ENCODE data around the gene ST6GALNAC4. TPM values are rescaled to one million over a fixed set of nuclear protein-coding genes. Genes with fewer than 3 reads are reported as not detected.
A peak's percentile ranks its signal among the peaks of the same experiment; 100 is the strongest.

ST6GALNAC4 gene
- total RNA-seq, 4 donors from 2014 or later, result 25.2 to 49.7 (median 31.7) TPM

- Histone ChIP-seq H3K9me3 (no peaks in the 10 kb centered on the region), H3K4me3 (no peak overlapping the region), H3K36me3 (peaks cover 0 to 54% of the 10 kb centered on the region in 2 donors), H3K27me3 (no peaks in the 10 kb centered on the region), H3K27ac (peak overlapping the region in 3 of 4 donors; percentile 31 to 45 (median 40)), H3K4me1 (peaks cover 0 to 24% (median 3%) of the 10 kb centered on the region in 3 donors)
- no peak for ATAC-seq
- TF ChIP-seq POLR2A (IDR thresholded peaks at IDR 0.05) (no peak), POLR2AphosphoS5 (IDR thresholded peaks at IDR 0.05) (no peak), EP300 (IDR thresholded peaks at IDR 0.05) (no peak)
- TF ChIP-seq, protein P1, sequence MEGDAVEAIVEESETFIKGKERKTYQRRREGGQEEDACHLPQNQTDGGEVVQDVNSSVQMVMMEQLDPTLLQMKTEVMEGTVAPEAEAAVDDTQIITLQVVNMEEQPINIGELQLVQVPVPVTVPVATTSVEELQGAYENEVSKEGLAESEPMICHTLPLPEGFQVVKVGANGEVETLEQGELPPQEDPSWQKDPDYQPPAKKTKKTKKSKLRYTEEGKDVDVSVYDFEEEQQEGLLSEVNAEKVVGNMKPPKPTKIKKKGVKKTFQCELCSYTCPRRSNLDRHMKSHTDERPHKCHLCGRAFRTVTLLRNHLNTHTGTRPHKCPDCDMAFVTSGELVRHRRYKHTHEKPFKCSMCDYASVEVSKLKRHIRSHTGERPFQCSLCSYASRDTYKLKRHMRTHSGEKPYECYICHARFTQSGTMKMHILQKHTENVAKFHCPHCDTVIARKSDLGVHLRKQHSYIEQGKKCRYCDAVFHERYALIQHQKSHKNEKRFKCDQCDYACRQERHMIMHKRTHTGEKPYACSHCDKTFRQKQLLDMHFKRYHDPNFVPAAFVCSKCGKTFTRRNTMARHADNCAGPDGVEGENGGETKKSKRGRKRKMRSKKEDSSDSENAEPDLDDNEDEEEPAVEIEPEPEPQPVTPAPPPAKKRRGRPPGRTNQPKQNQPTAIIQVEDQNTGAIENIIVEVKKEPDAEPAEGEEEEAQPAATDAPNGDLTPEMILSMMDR (IDR thresholded peaks at IDR 0.05), result no peak
- 64 to 72% methylated on average over 2 to 11 of the region's 30 CpGs for WGBS, 2 donors (ENCODE audit: low coverage in 1 of 2)
These were observed 49.2 kb downstream of the ST6GALNAC4 start for GRCh38 chr9:127867356-127868277.

DNA sequence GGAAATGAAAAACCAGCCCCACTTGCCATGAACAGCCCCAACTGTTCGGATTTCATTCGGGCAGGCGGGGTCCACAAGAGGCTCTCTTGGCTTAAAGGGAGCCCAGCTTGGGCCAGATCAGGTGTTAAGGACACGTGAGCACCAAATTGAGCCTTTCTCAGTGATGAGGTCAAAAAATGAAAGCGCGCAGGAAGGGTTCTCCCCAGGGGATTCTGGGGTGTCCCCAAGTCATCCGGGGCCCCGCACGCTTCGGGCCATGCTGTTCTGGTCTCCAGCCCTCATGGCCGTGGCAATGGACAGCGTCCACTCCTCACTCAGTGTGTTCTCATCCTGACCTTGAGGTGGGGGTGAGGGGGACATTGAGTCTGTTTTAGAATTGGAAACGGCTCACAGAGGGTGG is 50.3 kb downstream of the ST6GALNAC4 start:
- no peak for TF ChIP-seq POLR2A (IDR thresholded peaks at IDR 0.05)
- TF ChIP-seq EP300 (IDR thresholded peaks at IDR 0.05), result no peak
- TF ChIP-seq, protein P1 (IDR thresholded peaks at IDR 0.05), result no peak
- no peak for TF ChIP-seq POLR2AphosphoS5 (IDR thresholded peaks at IDR 0.05)
- peaks cover 0 to 43% of the 10 kb centered on the region in 2 donors for H3K36me3 ChIP-seq
- no peak overlapping the region for H3K27ac ChIP-seq
- no peak overlapping the region for H3K4me3 ChIP-seq
- H3K27me3 ChIP-seq, result no peaks in the 10 kb centered on the region
- peaks cover 0 to 35% (median 8%) of the 10 kb centered on the region in 3 donors for H3K4me1 ChIP-seq
- H3K9me3 ChIP-seq, result no peaks in the 10 kb centered on the region
- no peak for ATAC-seq
- 89 to 90% methylated on average over 3 to 13 of the region's 13 CpGs for WGBS, 2 donors (ENCODE audit: low coverage in 1 of 2)

- 71 to 72% methylated on average over 14 to 18 of the region's 19 CpGs for whole genome bisulfite sequencing, 2 donors (ENCODE audit: low coverage in 1 of 2)
- no peak for ATAC-seq
- TF ChIP-seq, protein P1 (IDR thresholded peaks at IDR 0.05), result no peak
- TF ChIP-seq POLR2AphosphoS5 (IDR thresholded peaks at IDR 0.05) (no peak), POLR2A (IDR thresholded peaks at IDR 0.05) (no peak), EP300 (IDR thresholded peaks at IDR 0.05) (no peak)
These were observed 51.0 kb downstream of the ST6GALNAC4 start for GRCh38 chr9:127865645-127866464.

DNA sequence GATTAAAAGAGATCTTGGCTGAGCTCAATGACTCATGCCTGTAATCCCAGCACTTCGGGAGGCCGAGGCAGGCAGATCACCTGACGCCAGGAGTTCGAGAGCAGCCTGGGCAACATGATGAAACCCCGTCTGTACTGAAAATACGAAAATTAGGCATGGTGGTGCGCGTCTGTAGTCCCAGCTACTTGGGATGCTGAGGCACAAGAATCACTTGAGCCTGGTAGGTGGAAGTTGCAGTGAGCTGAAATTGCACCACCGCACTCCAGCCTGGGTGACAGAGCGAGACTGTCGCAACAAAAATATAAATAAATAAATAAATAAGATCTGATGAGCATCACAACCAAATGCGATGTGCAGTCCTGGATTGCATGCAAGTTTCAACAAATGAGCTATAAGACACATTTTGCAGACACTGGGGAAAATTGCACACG is 53.6 kb downstream of the ST6GALNAC4 start:
- TF ChIP-seq, protein P1 (IDR thresholded peaks at IDR 0.05), result no peak
- TF ChIP-seq POLR2AphosphoS5 (IDR thresholded peaks at IDR 0.05), result no peak
- ATAC-seq, result no peak
- Histone ChIP-seq H3K4me3 (no peak overlapping the region), H3K9me3 (no peaks in the 10 kb centered on the region), H3K27ac (peak overlapping the region in 3 of 4 donors; percentile 61 to 71 (median 68)), H3K27me3 (no peaks in the 10 kb centered on the region), H3K4me1 (peaks cover 0 to 51% (median 8%) of the 10 kb centered on the region in 3 donors), H3K36me3 (peaks cover 0 to 17% of the 10 kb centered on the region in 2 donors)
- 74 to 90% methylated on average over 12 to 13 of the region's 13 CpGs for WGBS, 2 donors (ENCODE audit: low coverage in 1 of 2)

More at GRCh38 chr9:127865645-127866464, 51.0 kb downstream of the ST6GALNAC4 start:
- Histone ChIP-seq H3K27ac (no peak overlapping the region), H3K36me3 (peaks cover 0 to 37% of the 10 kb centered on the region in 2 donors), H3K4me1 (peaks cover 0 to 42% (median 10%) of the 10 kb centered on the region in 3 donors), H3K9me3 (no peaks in the 10 kb centered on the region), H3K4me3 (no peak overlapping the region), H3K27me3 (no peaks in the 10 kb centered on the region)
